ENCODE data around the gene ZKSCAN3.
A peak's percentile ranks its signal among the peaks of the same experiment; 100 is the strongest.
"Not testable (repeated sequence)": the region's sequence is repeated elsewhere in the genome, so short reads cannot be mapped to it uniquely, and the experiment has no call there.

The ZKSCAN3 gene

DNA sequence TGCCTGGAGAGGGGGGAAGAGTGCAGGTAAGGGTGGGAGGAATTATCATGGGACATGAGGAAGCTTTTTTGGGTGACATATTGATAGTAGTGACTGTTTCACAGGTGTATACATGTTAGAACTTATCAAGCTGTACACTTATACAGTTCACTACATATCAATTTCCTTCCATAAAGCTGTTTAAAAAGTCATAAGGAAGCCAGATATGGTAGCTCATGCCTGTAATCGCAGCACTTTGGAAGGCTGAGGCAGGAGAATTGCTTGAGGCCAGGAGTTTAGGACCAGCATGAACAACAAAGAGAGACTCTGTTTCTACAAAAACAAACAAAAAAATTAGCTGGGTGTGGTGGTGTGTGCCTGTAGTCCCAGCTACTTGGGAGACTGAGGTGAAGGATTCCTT, 28.1 kb downstream of the ZKSCAN3 start:
- DNase-seq, result no peak

DNA sequence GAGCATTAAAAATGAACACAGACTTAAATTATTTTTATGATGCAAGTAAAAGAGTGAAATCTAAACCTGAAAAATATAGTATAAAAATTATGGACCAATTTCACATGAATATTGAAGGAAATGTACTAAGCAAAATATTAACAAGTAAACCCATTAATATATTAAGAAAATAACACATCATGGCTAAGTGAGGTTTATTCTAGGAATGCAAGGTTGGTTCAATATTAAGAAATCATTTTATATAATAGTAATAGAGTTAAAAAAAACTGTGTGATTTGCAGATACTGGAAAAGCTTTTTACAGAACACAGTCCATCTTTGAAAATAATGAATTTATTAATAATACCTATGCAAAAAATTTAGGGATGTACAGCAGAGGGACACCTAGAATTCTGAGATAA, 28.9 kb downstream of the ZKSCAN3 start:
- no peak for DNase-seq

DNA sequence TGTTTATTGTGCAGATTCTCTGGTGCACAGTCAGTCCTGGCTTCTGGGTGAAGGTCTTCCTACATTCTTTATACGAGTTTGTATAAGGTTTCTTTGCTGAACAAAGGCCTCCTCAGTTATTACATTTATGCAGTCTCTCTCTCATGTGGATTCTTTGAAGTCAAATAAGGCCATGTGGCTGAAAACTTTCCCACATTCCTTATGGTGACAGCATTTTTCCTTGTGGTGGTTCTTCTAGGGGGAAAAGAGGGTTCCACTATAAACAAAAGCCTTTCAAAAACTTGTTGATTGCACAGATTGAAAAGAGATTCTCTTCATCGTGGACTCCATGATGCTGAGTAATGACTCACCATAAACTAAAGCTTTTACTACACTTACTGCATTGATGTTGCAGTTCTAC, 30.6 kb downstream of the ZKSCAN3 start:
- no peak for DNase-seq

DNA sequence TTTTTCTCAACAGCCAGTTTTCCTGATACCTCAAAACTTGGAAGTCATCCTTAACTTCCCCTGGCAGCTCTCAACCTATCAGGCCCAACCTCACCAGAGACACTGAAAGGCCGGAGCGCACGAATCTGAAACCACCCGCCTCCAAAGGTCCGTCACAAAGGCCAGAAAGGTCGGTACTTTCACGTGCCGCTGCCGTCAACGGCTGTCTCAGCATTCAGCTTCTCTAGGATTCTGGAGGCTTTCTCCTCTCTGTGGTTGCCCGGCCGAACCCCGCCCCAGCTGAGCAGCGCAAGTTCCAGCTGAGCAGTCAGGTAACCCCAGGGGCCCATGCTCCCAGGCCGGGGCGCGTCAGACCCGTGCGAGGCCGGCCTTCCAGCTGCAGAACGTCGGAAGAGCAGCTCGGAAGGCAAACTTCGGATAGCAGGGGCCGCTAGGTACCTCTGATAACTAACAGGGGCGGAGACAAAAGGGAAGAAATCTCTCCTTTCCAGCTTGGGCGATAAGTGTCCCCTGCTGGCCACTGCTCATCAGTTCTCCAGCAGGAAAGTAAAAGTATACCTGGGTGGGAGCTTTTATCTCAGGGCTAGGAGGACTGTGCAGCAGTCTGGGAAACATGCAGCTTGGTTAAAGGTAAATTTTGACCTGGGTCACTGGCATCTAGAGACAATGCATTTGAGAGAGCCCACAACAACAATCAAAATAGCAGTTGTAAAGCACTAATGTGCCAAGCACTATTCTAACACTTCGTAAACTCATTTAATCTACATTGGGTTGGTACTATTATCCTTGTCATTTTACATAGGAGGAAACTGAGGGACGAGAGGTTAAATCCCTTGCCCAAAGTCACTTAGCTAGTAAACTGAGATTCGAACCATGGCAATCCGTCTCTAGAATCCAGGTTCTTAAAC, 33.7 kb downstream of the ZKSCAN3 start:
- peak in 4 of 6 experiments; percentile 5 to 22 (median 13) for DNase-seq

DNA sequence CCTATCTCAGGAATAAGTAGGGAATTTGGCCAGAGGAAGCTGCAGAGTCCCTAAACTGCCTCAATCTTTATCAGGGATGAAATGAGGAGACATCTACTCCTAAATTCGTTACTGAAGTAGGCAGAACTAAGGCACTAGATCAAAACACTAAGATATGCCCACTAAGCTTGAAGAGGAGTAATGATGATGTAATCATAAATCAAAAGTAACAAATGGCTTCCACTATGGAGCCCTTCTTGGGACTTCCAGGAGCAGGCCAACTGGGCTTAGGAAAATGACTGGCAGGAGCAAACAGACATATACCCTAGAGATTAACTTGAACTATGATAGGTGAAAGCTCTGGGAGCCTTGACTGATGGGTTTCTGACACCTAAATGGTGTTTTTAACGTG, 34.4 kb downstream of the ZKSCAN3 start:
- no peak for DNase-seq

DNA sequence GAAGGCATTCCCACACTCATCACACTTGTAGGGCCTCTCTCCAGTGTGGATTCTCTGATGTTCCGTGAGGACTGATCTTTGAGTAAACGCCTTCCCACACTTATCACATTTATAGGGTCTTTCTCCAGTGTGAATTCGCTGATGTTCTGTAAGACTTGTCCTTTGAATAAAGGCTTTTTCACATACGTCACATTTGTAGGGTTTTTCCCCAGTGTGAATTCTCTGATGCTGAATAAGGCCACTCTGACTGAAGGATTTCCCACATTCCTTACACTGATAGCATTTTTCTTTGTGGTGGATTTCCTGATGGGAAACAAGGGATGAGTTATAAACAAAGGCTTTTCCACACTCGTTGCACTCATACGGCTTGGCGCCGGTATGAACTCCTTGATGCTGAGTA, 40.9 kb downstream of the ZKSCAN3 start:
- DNase-seq, result no peak

DNA sequence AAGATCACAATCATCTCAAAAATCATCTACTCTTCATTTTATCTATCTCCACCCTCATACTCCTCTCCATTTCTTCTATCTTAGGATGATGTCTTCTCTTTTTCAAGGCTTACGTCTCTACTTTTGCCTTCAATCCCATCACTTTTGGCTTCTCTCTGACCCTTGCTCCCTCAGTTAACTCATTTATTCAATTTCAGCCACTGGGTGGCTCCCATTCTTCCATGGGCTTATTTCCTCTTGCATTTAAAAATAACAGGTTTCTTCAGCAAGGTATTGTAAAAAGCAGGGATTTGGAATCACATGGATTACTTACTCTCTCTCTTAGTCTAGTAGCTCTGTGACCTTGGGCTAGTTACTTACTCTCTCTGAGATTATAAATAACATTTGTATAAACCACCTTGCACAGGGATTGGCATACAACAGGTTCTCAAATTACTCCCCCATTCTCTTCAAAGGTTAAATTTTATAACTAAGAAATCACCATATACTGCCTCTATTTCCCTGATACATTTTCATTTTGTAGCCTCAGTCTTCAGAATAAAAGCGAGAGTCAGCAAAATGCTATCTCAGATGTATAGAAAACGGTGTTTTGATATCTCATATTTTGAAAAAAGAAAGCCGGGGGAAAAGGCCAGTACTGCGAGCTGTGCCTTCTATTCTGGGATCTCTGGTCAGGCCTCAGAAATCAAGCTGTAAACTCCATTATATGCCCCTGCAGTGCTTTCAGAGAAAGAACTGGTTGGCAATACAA, 44.3 kb downstream of the ZKSCAN3 start:
- no peak for DNase-seq

DNA sequence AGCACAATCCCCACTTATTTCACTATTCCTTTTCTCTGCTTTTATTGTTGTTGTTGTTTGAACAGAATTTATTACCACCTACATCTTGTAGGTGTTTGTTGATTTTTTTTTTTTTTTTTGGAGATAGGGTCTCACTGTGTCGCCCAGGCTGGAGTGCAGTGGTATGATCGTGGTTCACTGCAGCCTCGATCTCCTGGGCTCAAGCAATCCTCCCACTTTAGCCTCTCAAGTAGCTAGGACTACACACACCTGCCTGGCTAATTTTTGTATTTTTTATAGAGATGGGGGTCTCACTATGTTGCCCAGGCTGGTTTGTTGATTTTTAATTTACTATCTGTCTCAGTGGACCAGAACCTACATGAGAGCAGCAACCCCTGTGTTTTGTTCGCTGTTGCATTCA, 46.2 kb downstream of the ZKSCAN3 start:
- no peak for DNase-seq

DNA sequence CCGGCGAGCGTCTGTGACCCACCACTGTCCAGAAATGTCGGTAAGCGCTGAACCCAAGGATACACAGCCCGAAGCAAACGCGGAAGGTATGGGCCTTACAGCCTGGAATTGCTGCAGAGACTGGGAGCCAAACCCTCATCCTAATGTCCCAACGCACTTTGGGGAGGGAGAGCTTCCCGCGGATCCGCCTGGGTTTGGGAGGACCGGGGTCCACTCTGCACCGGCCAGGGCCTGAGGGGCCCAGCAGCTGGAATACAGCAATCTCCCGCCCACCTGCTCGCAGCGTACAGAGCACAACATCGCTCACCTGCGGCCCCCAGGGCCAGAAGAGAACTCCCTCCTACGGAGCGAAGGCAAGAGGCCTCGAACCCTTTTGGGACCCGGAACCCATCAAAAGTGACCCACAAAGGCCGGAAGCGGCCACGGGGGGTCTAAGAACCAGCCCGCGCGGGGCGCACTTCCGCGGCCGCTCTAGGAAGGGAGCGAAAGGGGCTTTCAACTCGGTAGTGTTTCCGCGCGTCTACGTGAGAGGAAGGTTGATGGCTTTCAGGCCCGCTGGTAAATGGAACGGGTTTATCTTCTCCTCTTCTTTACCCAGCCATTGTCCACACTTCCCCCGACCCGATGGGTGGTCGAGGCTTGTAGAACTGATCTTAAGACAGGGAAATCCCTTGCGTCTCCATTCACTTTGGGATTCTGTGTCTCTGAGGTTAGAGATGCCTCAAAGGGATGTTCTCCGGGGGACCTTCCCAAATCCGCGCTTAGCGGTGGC, 49.8 kb downstream of the ZKSCAN3 start, which contains the start of gene ZSCAN12:
ZSCAN12 (minus strand) TSS at position 398 of the 772 bp plus-strand sequence. CDS start 1,342 bp downstream, outside the sequence.
- peak; percentile 65 to 85 (median 70) for DNase-seq

DNA sequence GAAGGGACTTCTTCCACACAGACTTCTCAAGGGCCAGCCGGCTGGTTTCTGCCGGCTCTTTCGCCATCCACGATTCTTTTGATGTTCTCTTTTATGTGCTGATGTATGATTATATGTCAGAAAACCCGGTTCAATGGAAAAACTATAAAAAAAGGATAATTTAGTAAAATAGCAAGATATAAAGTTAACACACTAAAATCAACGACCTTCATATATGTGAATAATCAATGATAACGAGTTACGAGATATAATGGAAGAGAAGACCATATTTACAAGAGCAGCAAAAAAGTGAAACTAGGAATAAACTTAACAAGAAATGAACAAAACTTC, 50.3 kb downstream of the ZKSCAN3 start:
- DNase-seq, result no peak

DNA sequence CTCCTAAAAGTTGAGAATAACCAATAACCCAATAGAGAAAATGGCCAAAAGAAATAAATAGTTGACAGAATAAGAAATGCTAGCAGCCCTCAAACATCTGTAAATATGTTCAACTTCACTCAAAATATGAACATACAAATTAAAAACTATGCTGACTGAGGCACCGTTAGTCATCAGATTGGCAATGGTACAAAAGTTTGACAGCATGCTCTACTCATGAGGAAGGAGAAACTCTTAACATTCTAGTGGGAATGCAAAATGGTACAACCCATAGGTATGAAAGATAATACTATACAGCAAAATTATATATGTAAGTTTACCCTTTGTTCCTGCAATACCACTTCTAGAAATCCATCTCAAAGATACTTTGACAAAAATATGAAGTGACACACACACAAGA, 51.4 kb downstream of the ZKSCAN3 start:
- no peak for DNase-seq

DNA sequence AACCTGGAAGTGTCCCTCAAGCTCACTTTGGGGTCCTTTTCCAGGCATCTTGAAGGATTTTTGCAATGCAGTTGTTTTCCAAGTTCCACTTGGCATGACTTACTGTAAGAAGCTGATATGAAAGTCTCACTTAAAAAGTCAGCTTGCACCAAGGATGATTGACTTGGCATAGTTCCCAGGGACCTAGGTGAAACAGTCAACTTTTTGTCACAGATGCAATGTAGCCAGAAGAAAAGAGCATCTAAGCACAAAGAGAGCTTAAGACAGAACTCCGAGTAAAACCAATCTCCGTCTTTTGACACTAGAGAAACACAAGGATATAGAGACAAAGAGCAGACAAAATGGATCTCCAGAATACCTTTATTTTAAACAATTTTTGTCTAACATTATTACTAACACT, 52.5 kb downstream of the ZKSCAN3 start:
- DNase-seq, result no peak

DNA sequence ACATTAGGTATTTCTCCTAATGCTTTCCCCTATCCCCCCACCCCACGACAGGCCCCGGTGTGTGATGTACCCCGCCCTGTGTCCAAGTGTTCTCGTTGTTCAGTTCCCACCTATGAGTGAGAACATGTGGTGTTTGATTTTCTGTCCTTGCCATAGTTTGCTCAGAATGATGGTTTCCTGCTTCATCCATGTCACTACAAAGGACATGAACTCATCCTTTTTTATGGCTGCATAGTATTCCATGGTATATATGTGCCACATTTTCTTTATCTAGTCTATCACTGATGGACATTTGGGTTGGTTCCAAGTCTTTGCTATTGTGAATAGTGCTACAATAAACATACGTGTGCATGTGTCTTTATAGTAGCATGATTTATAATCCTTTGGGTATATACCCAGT, 54.2 kb downstream of the ZKSCAN3 start:
- DNase-seq, result not testable (repeated sequence)

DNA sequence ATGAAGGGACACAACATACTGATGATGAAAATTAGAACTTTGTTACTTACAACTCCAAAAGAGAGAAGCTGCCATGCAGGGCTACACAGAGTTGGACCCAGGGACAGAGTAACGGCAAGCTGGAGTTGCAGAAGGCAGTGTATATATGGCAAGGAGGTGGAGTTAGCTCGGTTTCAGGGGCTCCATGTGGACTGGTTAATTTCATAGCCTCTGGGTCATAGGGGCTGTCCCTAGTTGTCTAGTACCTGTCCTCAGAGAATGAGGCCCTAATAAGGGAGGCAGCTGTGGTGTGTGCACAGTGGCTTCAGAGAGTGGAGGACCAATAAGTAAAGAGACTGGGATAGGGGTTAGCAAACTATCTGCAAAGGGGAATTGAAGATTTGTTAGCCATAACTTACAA, 57.7 kb downstream of the ZKSCAN3 start:
- DNase-seq, result no peak

DNA sequence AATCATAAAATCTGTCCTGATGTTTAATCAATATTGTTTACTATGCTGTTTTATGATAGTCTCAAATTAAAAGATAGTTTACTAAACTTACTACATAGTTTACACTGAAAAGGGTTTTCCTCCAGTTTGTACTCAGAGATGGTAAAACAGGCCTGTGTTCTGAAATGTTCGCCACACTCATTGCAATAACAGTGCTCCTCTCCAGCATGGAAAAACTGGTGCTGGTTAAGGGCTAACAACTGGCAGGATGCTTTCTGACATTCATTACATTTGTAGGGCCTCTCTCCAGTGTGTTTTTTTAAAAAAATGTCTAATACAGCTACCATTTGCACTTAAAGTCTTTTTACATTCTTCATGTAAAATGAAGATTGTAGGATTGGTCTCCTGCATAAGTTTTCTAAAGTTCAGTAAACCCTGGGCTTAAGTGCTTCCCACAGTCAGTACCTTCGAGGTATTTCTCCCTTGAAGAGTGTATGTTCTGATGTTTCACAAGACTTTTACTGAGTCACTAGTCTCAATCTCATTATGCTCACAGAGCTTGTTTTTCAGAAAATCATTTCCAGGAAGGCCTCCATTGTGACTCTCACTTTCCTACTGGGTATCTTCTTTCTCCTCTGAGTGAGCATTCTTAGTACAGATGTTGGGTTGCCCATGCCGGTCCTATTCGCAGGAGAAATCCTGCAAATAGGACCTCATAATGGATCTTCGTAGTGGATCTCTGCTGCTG, 58.5 kb downstream of the ZKSCAN3 start:
- no peak for DNase-seq

DNA sequence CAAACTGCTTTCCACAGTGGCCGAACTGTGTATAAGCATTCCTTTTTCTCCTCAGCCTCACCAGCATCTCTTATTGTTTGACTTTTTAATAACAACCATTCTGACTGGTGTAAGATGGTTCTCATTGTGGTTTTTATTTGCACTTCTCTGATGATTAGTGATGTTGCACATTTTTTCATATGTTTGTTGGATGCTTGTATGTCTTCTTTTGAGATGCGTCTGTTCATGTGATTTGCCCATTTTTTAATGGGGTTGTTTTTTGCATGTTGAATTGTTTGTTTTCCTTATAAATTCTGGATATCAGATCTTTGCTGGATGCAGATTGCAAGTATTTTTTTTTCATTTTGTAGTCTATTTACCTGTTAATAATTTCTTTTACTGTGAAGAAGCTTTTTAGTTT, 61.0 kb downstream of the ZKSCAN3 start:
- no peak for DNase-seq

DNA sequence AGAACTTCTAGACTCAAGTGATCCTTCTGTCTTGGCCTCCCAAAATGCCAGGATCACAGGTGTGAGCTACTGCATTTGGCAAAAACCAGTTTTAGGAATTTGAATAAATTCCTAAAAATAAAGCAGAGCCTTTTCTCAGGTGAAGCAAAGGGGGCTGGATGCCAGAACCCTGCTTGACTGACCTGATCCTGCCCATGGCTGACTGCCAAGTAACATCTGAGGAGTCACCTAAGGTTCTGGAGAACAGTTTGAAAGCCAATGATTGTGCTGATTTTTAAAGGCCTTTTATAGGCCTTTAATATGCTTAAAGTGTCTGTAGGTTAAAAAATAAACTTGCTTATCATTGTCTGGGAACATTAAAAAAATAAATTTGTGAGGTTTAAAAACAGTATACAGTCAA, 63.9 kb downstream of the ZKSCAN3 start:
- DNase-seq, result no peak
